Sigmoid colon (tissue), 7 donors: ENCODE data around the gene ANAPC16. TPM values are rescaled to one million over a fixed set of nuclear protein-coding genes. Genes with fewer than 3 reads are reported as not detected.

Experiments used
- DNase-seq: peaks from one replicate; pipeline ENCODE4 v3.0.0-alpha.2; 2019
- H3K27ac ChIP-seq, 4 donors: fragments of 200-600 bp; sonication (generic); one replicate each; pipeline ENCODE4 v1.5.1; 2016 to 2019; ENCODE audit warnings: mild to moderate bottlenecking in 1 of 4
- H3K27me3 ChIP-seq, 3 donors: fragments of 200-600 bp; sonication (generic); one replicate each; pipeline ENCODE4 v1.5.1; 2019; ENCODE audit warnings: mild to moderate bottlenecking in 1 of 3
- H3K36me3 ChIP-seq, 4 donors: fragments of 200-600 bp; sonication (generic); one replicate each; pipeline ENCODE4 v1.5.1; 2016 to 2019
- H3K4me1 ChIP-seq, 4 donors: fragments of 200-600 bp; sonication (generic); one replicate each; pipeline ENCODE4 v1.5.1; 2017 to 2019
- H3K4me3 ChIP-seq, 4 donors: fragments of 200-600 bp; sonication (generic); one replicate each; pipeline ENCODE4 v1.5.1; 2017 to 2019; ENCODE audit warnings: mild to moderate bottlenecking in 2 of 4, moderate library complexity in 1 of 4
- H3K9me3 ChIP-seq, 4 donors: fragments of 200-600 bp in 3 of 4; sonication (generic) in 3 of 4; one replicate each; pipeline versions ENCODE4 v1.5.1 to v1.6.1; 2013 to 2019
- EP300 ChIP-seq, 4 donors: sonication (generic); formaldehyde crosslinking; IDR thresholded peaks; one replicate each; pipeline ENCODE4 v1.6.1; 2017; ENCODE audit warnings: antibody characterized with exemption in 4 of 4
- POLR2A ChIP-seq, 2 donors: fragments of 450-650 bp; IDR thresholded peaks; one replicate each; pipeline ENCODE4 v1.6.1; 2016; ENCODE audit warnings: antibody characterized with exemption in 2 of 2, mild to moderate bottlenecking in 2 of 2, moderate library complexity in 2 of 2
- POLR2AphosphoS5 ChIP-seq, 4 donors: sonication (generic); formaldehyde crosslinking; IDR thresholded peaks; one replicate each; pipeline ENCODE4 v1.6.1; 2017; ENCODE audit warnings: antibody characterized with exemption in 4 of 4
- WGBS, 2 donors: extraction: QIAGEN DNeasy Blood & Tissue Kit; methylation state at CpG; one replicate each; pipeline ENCODE4 v1.1.7; 2013; 5-methylcytosine and 5-hydroxymethylcytosine counted together
- intact Hi-C: fragments of 100-400 bp; cut with DNase I; formaldehyde crosslinking; loops from one replicate; pipeline ENCODE4 v1.15.1; 2023
- polyA plus RNA-seq, 3 donors: library from polyadenylated mRNA; stranded (reverse); fragments of 200-250 nt; gene quantifications; one replicate each; pipeline ENCODE4 v1.2.3, GENCODE V29; 2013
- total RNA-seq, 4 donors: library from RNA; depleted of rRNA; stranded (reverse); fragments of >200 nt; gene quantifications; one replicate each; pipeline ENCODE4 v1.1.0, GENCODE V29; 2016
- TF ChIP-seq, protein P1 (sequence below), 4 experiments: fragments of 450-650 bp in 3 of 4; fragments of 200-600 bp in 1 of 4; IDR thresholded peaks; one replicate each; pipeline ENCODE4 v1.5.1; 2016 to 2019; ENCODE audit warnings: antibody characterized with exemption in 4 of 4, mild to moderate bottlenecking in 3 of 4, moderate library complexity in 2 of 4
- donor health status: healthy with polysubstance abuse.
- donor health status: Bipolar disorder and iron deficiency.
- donor health status: healthy.

Gene ANAPC16
- total and polyA plus RNA-seq, 7 donors: 80.0 to 228 (median 187) TPM

GRCh38 chr10:72186982-72187330 lies 28.9 kb upstream of the ANAPC16 start:
- Histone ChIP-seq H3K27ac (peak overlapping the region; percentile 72 to 80 (median 74)), H3K36me3 (peaks cover 0 to 15% (median 0%) of the 10 kb centered on the region in 4 donors), H3K27me3 (no peaks in the 10 kb centered on the region), H3K4me1 (peaks cover 0 to 5% (median 2%) of the 10 kb centered on the region in 4 donors), H3K9me3 (no peaks in the 10 kb centered on the region), H3K4me3 (peak overlapping the region in 2 of 4 donors; percentile 12 to 13)
- 87 to 92% methylated on average over 3 of the region's 3 CpGs for WGBS, 2 donors
- TF ChIP-seq, protein P1, sequence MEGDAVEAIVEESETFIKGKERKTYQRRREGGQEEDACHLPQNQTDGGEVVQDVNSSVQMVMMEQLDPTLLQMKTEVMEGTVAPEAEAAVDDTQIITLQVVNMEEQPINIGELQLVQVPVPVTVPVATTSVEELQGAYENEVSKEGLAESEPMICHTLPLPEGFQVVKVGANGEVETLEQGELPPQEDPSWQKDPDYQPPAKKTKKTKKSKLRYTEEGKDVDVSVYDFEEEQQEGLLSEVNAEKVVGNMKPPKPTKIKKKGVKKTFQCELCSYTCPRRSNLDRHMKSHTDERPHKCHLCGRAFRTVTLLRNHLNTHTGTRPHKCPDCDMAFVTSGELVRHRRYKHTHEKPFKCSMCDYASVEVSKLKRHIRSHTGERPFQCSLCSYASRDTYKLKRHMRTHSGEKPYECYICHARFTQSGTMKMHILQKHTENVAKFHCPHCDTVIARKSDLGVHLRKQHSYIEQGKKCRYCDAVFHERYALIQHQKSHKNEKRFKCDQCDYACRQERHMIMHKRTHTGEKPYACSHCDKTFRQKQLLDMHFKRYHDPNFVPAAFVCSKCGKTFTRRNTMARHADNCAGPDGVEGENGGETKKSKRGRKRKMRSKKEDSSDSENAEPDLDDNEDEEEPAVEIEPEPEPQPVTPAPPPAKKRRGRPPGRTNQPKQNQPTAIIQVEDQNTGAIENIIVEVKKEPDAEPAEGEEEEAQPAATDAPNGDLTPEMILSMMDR (IDR thresholded peaks at IDR 0.05): no peak
- TF ChIP-seq POLR2AphosphoS5 (IDR thresholded peaks at IDR 0.05) (no peak), EP300 (IDR thresholded peaks at IDR 0.05) (no peak), POLR2A (IDR thresholded peaks at IDR 0.05) (no peak)
- intact Hi-C loops: no loop called here
- DNase-seq: no peak

GRCh38 chr10:72194949-72195348 lies 20.9 kb upstream of the ANAPC16 start:
- Histone ChIP-seq H3K4me1 (no peaks in the 10 kb centered on the region), H3K4me3 (no peak overlapping the region), H3K27me3 (no peaks in the 10 kb centered on the region), H3K9me3 (no peaks in the 10 kb centered on the region), H3K27ac (no peak overlapping the region), H3K36me3 (peaks cover 0 to 62% (median 5%) of the 10 kb centered on the region in 4 donors)
- 88 to 92% methylated on average over 2 of the region's 2 CpGs for WGBS, 2 donors
- intact Hi-C loops: no loop called here
- TF ChIP-seq EP300 (IDR thresholded peaks at IDR 0.05) (no peak), POLR2AphosphoS5 (IDR thresholded peaks at IDR 0.05) (no peak)
- DNase-seq: no peak

DNA sequence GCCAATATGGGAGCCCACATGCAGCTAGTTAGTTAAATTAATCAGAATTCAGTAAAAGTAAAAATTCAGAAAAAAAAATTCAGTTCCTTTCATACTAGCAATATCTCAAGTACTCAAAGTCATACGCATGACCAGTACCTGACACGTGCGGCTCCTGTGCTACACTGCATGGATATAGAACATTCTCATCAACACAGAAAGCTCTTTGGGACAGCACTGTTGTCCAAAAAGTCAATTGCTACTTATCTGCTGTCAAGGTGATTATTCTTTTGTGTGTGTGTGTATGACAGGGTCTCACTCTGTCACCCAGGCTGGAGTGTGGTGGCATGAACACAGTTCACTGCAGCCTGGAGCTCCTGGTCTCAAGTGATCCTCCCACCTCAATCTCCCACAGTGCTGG lies 14.9 kb upstream of the ANAPC16 start:
- H3K9me3 ChIP-seq: no peaks in the 10 kb centered on the region
- 99% methylated on average over 3 of the region's 3 CpGs for WGBS, 2 donors
- intact Hi-C loops: no loop called here
- H3K4me3 ChIP-seq: no peak overlapping the region
- no peaks in the 10 kb centered on the region for H3K4me1 ChIP-seq
- DNase-seq: no peak
- H3K27me3 ChIP-seq: no peaks in the 10 kb centered on the region
- H3K36me3 ChIP-seq: peaks cover 0 to 81% (median 4%) of the 10 kb centered on the region in 4 donors
- TF ChIP-seq EP300 (IDR thresholded peaks at IDR 0.05): no peak
- no peak overlapping the region for H3K27ac ChIP-seq

DNA sequence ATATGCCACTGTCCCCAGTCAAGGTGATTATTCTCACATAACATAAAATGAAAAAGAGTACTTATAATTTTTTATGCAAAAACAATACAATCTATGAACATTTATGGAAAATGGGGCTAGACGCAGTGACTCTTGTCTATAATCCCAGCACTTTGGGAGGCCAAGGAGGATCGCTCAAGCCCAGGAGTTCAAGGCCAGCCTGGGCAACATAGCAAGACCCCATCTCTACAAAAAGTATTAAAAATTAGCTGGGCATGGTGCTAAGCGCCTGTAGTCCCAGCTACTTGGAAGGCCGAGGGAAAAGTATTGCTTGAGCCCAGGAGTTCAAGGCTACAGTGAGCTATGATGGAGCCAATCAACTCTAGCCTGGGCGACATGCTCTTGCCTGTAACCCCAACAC lies 14.5 kb upstream of the ANAPC16 start:
- no peak for DNase-seq
- intact Hi-C loops: no loop called here
- TF ChIP-seq POLR2A (IDR thresholded peaks at IDR 0.05) (no peak), POLR2AphosphoS5 (IDR thresholded peaks at IDR 0.05) (no peak), EP300 (IDR thresholded peaks at IDR 0.05) (no peak)
- TF ChIP-seq, protein P1 (IDR thresholded peaks at IDR 0.05): no peak

DNA sequence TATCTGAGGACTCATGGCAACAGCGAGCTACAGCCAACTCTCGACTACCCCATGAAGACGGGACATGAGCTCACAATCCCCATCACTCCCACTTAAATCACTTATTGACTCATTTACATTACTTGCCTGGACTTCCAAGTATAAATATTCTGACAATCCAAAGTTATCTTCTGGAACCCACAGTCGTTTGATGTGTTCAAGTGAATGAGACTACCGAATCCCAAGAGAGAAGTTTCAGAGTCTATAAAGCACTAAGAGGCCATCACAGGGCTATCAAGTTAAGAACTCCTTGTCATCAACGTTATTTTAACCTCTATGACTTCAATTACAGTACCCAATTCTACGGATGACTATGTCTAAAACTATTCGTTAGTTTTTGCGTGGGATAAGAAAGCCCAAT lies 11.5 kb upstream of the ANAPC16 start:
- no peaks in the 10 kb centered on the region for H3K27me3 ChIP-seq
- no peaks in the 10 kb centered on the region for H3K4me1 ChIP-seq
- no peak for TF ChIP-seq POLR2AphosphoS5 (IDR thresholded peaks at IDR 0.05)
- TF ChIP-seq, protein P1 (IDR thresholded peaks at IDR 0.05): no peak
- no peak for TF ChIP-seq EP300 (IDR thresholded peaks at IDR 0.05)
- TF ChIP-seq POLR2A (IDR thresholded peaks at IDR 0.05): no peak
- WGBS, 2 donors: 91% methylated on average over 9 of the region's 9 CpGs
- no peaks in the 10 kb centered on the region for H3K9me3 ChIP-seq
- intact Hi-C loops: no loop called here
- peaks cover 0 to 97% (median 14%) of the 10 kb centered on the region in 4 donors for H3K36me3 ChIP-seq
- DNase-seq: no peak
- H3K27ac ChIP-seq: no peak overlapping the region
- no peak overlapping the region for H3K4me3 ChIP-seq

More for the DNA sequence above, 14.5 kb upstream of the ANAPC16 start:
- H3K4me3 ChIP-seq: no peak overlapping the region
- no peaks in the 10 kb centered on the region for H3K9me3 ChIP-seq
- H3K27ac ChIP-seq: no peak overlapping the region
- WGBS, 2 donors: 81 to 85% methylated on average over 5 of the region's 5 CpGs
- peaks cover 0 to 80% (median 4%) of the 10 kb centered on the region in 4 donors for H3K36me3 ChIP-seq
- H3K27me3 ChIP-seq: no peaks in the 10 kb centered on the region
- no peaks in the 10 kb centered on the region for H3K4me1 ChIP-seq

DNA sequence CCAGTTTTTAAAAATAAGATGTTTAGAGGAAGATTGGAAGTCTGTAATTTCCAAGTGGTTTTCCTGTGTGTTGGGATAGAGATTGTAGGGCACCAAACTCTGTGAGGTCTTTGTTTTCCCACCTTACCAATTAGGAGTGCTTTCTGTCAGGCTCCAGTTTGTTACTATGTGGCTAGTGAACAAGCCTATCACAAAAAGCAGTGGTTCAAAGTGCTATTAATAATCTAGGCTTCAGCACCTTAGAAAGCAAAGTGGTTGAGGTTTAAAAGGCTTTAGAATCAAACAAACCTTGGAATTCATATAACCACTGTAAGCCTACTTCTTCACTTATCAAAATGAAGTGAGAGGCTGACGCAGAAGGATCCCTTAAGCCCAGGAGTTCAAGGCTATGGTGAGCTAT lies 11.1 kb upstream of the ANAPC16 start:
- intact Hi-C loops: no loop called here
- TF ChIP-seq POLR2AphosphoS5 (IDR thresholded peaks at IDR 0.05): no peak
- TF ChIP-seq POLR2A (IDR thresholded peaks at IDR 0.05): no peak
- no peak for TF ChIP-seq EP300 (IDR thresholded peaks at IDR 0.05)
- TF ChIP-seq, protein P1 (IDR thresholded peaks at IDR 0.05): no peak
- Histone ChIP-seq H3K27ac (no peak overlapping the region), H3K4me3 (no peak overlapping the region), H3K36me3 (peaks cover 0 to 97% (median 18%) of the 10 kb centered on the region in 4 donors), H3K9me3 (no peaks in the 10 kb centered on the region), H3K4me1 (no peaks in the 10 kb centered on the region), H3K27me3 (no peaks in the 10 kb centered on the region)
- 97 to 98% methylated on average over 1 of the region's 1 CpG for WGBS, 2 donors
- no peak for DNase-seq
